Measurements from ENCODE around the gene CDH15.

Gene CDH15

DNA sequence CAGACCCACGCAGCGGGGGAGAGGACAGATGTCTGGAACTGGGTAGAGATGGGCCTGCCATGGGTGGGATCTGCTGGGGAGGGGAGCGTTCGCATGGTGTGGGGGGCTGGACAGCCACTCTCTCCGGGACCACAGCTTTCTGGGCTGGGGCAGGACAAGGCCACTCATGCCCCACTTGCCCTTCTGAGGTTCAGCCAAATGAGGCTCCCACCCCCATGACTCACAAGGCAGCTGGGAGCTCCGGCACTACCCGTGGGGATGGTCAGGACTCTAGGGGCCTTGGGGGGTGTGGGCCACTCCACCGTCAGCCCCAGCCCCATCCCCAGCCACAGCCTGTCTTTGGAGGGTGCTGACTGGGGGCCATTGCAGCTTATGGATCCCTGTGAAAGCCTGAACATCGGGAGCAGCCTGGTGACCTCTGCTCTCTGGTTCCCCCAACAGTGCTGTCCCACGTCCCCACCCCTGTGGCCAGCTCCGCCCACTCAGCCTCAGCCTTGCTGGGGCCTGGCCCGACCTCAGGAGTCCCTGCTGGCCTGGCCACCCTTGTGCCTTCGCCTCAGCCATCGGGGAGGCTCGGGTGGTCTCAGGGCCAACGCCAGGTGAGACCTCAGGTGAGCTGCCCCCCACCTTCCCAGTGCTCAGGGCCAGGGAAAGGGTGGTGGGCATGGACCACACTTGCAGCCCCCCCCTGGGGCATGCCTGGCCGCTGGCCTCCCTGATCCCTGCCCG is 4.7 kb upstream of the CDH15 start:
- H4K20me1 ChIP-seq (ENCODE audit: control insufficient read depth, insufficient read depth, low read depth, low read length) = no peaks in the 10 kb centered on the region
- peak overlapping the region; percentile 47; the same call in 1 of the 2 replicates for H3K4me3 ChIP-seq (ENCODE audit: low read length)
- H3K27ac ChIP-seq (ENCODE audit: low read depth, low read length) = no peak overlapping the region
- peaks cover 49% of the 10 kb centered on the region for H3K4me1 ChIP-seq (ENCODE audit: control insufficient read depth, low read length)
- H3K9me2 ChIP-seq (replicated peaks; ENCODE audit: control insufficient read depth, low read length) = no peaks in the 10 kb centered on the region
- no peaks in the 10 kb centered on the region for H3K36me3 ChIP-seq (ENCODE audit: control insufficient read depth, low read length)
- H3K4me2 ChIP-seq (ENCODE audit: low read length) = peak overlapping the region; percentile 69
- H3K79me2 ChIP-seq (ENCODE audit: control insufficient read depth, low read length) = no peaks in the 10 kb centered on the region
- TF ChIP-seq, protein P1, sequence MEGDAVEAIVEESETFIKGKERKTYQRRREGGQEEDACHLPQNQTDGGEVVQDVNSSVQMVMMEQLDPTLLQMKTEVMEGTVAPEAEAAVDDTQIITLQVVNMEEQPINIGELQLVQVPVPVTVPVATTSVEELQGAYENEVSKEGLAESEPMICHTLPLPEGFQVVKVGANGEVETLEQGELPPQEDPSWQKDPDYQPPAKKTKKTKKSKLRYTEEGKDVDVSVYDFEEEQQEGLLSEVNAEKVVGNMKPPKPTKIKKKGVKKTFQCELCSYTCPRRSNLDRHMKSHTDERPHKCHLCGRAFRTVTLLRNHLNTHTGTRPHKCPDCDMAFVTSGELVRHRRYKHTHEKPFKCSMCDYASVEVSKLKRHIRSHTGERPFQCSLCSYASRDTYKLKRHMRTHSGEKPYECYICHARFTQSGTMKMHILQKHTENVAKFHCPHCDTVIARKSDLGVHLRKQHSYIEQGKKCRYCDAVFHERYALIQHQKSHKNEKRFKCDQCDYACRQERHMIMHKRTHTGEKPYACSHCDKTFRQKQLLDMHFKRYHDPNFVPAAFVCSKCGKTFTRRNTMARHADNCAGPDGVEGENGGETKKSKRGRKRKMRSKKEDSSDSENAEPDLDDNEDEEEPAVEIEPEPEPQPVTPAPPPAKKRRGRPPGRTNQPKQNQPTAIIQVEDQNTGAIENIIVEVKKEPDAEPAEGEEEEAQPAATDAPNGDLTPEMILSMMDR (IDR thresholded peaks at IDR 0.05; ENCODE audit: low read depth, low read length, poor library complexity, severe bottlenecking) = no peak
- no peak for TF ChIP-seq EZH2phosphoT487 (IDR thresholded peaks at IDR 0.05; ENCODE audit: borderline replicate concordance, low read length)
- no peaks in the 10 kb centered on the region for H3K9me3 ChIP-seq (ENCODE audit: control insufficient read depth, insufficient read depth, low read length)
- H3K27me3 ChIP-seq (ENCODE audit: control insufficient read depth, low read length) = peaks cover 15% of the 10 kb centered on the region
- H3F3A ChIP-seq (ENCODE audit: control insufficient read depth, insufficient read depth) = 0 out of 2 replicates have a peak, but pooled peaks cover 2% of the 10 kb centered on the region

DNA sequence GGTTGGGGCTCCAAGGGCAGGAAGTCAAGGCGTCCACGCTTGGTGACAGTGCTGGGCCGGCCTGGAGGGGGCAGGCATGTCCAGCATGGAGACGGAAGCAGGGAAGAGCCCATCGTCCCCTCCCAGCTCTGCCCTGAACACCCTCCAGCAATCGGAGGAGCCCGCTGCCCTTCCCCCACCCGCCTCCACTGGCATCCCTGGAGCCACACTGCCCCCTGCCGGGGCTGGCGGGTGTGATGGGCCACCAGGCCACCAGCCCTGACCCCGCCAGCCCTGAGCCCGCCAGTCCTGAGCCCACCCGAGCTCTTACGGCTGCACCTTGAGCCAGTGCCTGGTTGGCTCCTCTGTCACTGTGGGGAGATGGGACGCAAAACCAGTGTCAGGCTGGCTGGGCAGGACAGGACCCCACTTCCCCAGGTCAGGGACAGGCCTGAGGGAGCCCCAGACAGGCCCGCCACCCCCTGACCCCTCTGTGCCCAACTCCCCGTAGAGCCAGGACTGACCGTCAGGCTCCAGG is 4.1 kb upstream of the CDH15 start:
- Histone ChIP-seq H3K4me3 (ENCODE audit: low read length) (peak overlapping the region; percentile 47; the same call in 1 of the 2 replicates), H4K20me1 (ENCODE audit: control insufficient read depth, insufficient read depth, low read depth, low read length) (no peaks in the 10 kb centered on the region), H3K9me3 (ENCODE audit: control insufficient read depth, insufficient read depth, low read length) (no peaks in the 10 kb centered on the region), H3F3A (ENCODE audit: control insufficient read depth, insufficient read depth) (0 out of 2 replicates have a peak, but pooled peaks cover 2% of the 10 kb centered on the region), H3K27ac (ENCODE audit: low read depth, low read length) (no peak overlapping the region), H3K4me1 (ENCODE audit: control insufficient read depth, low read length) (peaks cover 50% of the 10 kb centered on the region), H3K36me3 (ENCODE audit: control insufficient read depth, low read length) (no peaks in the 10 kb centered on the region), H3K79me2 (ENCODE audit: control insufficient read depth, low read length) (no peaks in the 10 kb centered on the region), H3K4me2 (ENCODE audit: low read length) (peak overlapping the region; percentile 69), H3K9me2 (replicated peaks; ENCODE audit: control insufficient read depth, low read length) (no peaks in the 10 kb centered on the region), H3K27me3 (ENCODE audit: control insufficient read depth, low read length) (peaks cover 21% of the 10 kb centered on the region)
- TF ChIP-seq, protein P1 (IDR thresholded peaks at IDR 0.05; ENCODE audit: low read depth, low read length, poor library complexity, severe bottlenecking) = peak; percentile 83
- no peak for TF ChIP-seq EZH2phosphoT487 (IDR thresholded peaks at IDR 0.05; ENCODE audit: borderline replicate concordance, low read length)

DNA sequence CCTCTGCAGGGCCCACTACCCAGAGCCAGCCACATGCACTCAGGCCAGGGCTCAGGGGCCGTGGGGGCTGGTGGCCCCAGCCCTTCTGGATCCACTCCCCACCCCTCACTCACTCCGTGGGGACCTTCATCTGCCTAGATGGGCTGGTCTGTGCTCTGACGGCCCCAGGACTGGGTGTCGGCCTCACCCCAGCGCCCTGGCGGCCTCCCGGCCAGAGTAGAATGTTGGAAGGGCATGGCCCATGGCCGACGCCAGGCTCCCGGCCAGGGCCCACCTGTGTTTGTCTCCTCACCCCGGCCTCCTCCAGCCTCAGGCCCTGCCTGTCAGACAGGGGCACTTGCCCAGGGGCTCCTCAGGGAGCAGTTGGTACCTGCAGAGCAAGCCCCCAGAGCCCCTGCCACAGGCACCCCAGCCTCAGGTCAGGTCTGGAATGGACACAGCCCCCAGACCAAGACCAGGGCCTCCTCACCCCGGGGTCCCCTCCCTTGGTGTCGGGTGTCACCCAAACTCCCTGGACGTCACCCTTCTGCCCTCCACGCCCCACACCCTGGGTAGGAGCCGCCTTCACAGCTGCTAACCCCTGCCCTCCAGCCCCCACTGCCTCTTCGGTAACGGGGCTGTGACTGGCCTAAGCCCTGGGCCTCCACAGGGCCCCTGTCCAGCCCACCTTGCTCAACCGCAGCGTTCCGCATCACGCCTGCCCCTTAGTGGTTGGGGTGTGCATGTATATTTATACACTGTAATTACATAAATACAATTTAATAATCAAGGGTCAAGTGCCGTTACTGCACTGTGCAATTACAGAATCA is 3.0 kb upstream of the CDH15 start:
- no peaks in the 10 kb centered on the region for H3K9me3 ChIP-seq (ENCODE audit: control insufficient read depth, insufficient read depth, low read length)
- H3K4me3 ChIP-seq (ENCODE audit: low read length) = no peak overlapping the region
- no peaks in the 10 kb centered on the region for H3F3A ChIP-seq (ENCODE audit: control insufficient read depth, insufficient read depth)
- H3K27ac ChIP-seq (ENCODE audit: low read depth, low read length) = no peak overlapping the region
- TF ChIP-seq EZH2phosphoT487 (IDR thresholded peaks at IDR 0.05; ENCODE audit: borderline replicate concordance, low read length) = no peak
- TF ChIP-seq, protein P1 (IDR thresholded peaks at IDR 0.05; ENCODE audit: low read depth, low read length, poor library complexity, severe bottlenecking) = peak; percentile 51
- H3K4me2 ChIP-seq (ENCODE audit: low read length) = no peak overlapping the region
- no peaks in the 10 kb centered on the region for H3K9me2 ChIP-seq (replicated peaks; ENCODE audit: control insufficient read depth, low read length)
- no peaks in the 10 kb centered on the region for H3K36me3 ChIP-seq (ENCODE audit: control insufficient read depth, low read length)
- no peaks in the 10 kb centered on the region for H3K79me2 ChIP-seq (ENCODE audit: control insufficient read depth, low read length)
- no peaks in the 10 kb centered on the region for H4K20me1 ChIP-seq (ENCODE audit: control insufficient read depth, insufficient read depth, low read depth, low read length)
- H3K4me1 ChIP-seq (ENCODE audit: control insufficient read depth, low read length) = peaks cover 50% of the 10 kb centered on the region
- H3K27me3 ChIP-seq (ENCODE audit: control insufficient read depth, low read length) = peaks cover 32% of the 10 kb centered on the region
